Measurements from ENCODE around the gene THRB.

- TF ChIP-seq CTCF (IDR thresholded peaks at IDR 0.05) (no peak), POLR2AphosphoS5 (IDR thresholded peaks at IDR 0.05) (no peak), POLR2A (IDR thresholded peaks at IDR 0.05) (no peak), EP300 (IDR thresholded peaks at IDR 0.05; ENCODE audit: low read depth) (no peak)
These were observed 6.2 kb upstream of the THRB start for GRCh38 chr3:24500806-24501205.
